ENCODE data around the gene MED13L.
A peak's percentile ranks its signal among the peaks of the same experiment; 100 is the strongest.
"Not testable (repeated sequence)": the region's sequence is repeated elsewhere in the genome, so short reads cannot be mapped to it uniquely, and the experiment has no call there.

The MED13L gene

GRCh38 chr12:116246490-116247179, 30.9 kb downstream of the MED13L start:
- DNase-seq: no peak

GRCh38 chr12:116245189-116245588, 32.3 kb downstream of the MED13L start:
- DNase-seq: no peak

GRCh38 chr12:116244474-116245090, 32.9 kb downstream of the MED13L start:
- DNase-seq: no peak

DNA sequence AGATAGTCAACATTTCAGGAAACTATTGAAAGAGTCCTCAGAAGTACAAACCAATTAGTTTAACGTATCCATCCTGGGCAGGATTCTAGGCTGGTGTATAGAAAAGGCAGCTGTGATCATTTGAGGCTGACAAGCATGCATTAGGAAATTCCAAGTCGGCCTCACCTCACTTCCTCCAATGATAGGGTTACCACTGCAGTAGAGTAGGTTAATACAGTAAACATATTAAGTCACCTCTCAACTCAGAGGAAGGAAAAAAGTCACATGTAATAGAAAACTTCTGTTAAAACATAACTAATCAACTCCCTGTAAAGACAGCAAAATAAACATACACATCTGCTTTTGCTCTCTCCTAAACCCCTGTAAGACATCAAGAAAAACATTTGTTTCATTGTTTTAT, 33.5 kb downstream of the MED13L start:
- no peak for DNase-seq

DNA sequence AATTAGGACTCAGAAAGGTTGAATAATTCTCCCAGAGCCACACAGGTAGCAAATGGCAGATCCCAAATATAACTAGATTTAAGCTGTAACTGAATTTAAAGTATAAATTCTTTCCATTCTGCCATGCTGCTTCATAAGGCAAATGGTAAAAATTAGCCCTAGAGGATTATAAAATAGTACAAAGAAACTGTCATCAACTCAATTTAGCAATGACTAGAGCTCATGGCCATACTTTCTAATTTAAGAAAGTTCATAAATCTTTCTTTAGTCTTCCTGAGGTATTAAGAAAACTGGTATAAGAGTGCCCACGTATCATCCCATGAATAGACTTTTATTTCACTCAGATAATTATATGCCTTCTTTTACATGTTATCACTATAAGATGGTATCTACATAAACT, 34.8 kb downstream of the MED13L start:
- no peak for DNase-seq

DNA sequence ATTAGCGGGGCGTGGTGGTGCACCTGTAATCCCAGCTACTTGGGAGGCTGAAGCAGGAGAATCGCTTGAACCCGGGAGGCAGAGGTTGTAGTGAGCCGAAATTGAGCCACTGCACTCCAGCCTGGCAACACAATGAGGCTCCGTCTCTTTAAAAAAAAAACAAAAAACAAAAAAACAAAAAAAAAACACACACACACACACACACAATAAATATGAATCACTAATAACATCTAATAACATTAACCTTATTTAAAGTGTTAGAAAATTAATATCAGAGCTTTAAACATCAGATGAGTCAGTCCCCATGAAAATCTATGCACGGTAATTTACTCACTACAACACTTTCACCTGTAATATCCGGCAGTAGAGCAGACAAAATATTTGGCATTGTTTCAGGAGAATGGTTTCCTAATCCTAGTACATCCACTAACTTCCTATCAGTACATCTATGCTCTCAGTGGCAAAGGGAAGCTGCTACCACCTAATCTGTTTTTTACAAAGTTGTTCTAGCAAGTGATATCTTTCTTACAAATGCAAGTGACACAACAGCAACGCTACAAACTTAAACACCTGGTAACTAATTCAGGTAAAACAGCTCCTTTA, 36.2 kb downstream of the MED13L start:
- DNase-seq: no peak

DNA sequence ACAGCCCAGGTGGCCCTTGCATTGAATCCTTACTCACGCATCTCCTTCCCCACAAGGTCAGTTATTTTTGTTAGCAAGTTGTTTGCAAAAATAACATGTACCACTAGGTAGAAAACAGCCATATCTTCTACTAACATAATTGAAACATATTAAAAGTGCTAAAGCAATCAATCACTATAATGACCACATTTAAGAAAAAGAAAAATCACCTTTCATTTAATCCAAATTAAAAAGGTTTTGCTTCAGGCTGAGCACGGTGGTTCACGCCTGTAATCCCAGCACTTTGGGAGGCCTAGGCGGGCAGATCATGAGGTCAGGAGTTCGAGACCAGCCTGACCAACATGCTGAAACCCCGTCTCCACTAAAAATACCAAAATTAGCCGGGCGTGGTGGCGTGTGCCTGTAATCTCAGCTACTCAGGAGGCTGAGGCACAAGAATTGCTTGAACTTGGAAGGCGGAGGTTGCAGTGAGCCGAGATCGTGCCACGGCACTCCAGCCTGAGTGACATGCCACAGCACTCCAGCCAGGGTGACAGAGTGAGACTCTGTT, 38.8 kb downstream of the MED13L start:
- DNase-seq: not testable (repeated sequence)

GRCh38 chr12:116238149-116238548, 39.3 kb downstream of the MED13L start:
- no peak for DNase-seq

DNA sequence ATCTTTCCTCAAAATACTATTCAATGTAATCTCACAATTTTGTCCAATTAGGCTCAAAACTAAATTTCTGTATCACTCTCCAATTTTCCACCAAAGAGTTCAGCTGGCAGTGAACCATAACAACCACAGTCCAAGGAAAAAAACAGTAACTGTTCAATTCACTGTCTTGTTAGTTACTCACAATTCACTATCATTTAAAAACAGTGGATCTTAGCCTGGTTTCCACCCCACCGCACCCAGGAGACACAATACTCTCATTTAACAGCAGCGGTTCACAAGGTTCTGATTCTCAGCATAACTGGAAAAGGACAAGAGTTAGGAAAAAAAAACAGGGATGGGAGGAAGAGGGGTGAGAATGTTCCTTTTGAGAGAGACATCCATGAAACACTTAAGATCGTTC, 40.5 kb downstream of the MED13L start:
- no peak for DNase-seq

DNA sequence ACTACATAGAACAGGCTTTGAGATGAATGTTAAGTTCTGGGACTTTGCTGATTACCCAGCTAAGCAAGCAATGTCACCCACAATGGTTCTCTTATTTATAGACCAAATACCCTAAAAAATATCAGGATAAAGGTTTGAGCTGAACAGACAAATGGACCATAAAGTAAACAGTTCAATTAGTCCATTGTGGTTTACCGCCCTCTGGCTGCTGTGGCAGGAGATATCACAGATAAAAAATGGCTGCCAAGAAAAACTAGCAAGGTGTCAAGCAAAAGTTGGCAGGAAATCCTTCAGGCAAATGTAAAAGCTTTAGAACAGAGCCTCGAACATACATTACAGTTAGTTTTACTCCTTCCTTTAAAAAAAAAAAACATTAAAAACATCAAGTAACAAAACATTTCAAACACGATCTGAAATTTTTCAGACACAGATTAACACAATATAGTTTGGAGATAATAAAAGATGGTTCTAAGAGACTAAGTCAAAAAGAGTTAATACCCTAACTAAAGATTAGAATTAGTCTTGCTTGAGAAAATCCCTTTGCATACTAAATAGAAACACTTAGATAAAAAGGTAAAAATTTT, 41.3 kb downstream of the MED13L start:
- peak; percentile 1 for DNase-seq

DNA sequence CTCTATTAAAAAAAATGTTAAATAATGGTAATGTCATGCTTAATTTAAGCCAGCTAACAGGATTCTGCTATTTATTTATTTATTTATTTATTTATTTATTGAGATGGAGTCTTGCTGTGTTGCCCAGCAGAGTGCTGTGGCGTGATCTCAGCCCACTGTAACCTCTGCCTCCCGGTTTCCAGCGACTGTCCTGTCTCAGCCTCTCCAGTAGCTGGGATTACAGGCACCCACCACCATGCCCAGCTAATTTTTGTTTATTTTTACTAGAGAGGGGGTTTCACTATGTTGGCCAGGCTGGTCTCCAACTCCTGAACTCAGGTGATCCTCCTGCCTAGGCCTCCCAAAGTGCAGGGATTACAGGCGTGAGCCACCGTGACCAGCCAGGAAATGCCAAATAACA, 43.3 kb downstream of the MED13L start:
- not testable (repeated sequence) for DNase-seq

DNA sequence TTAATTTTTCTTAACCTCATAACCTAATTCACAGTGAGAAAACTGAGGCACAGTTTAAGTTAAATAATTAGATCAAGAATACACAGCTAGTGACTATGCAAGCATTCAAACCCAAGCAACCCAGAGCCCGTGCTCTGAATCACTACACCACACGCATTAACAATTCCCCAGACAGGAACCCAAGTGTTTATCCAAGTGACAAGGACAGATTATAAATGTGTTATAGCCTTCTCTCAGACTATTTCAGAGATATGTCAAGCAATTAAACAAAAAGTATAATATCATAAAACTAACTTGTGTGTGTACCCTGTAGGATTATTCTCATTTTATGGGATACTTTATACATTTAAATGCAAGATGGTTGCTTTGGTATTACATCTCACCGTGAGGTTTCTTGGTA, 43.8 kb downstream of the MED13L start:
- no peak for DNase-seq

GRCh38 chr12:116227811-116228210, 49.7 kb downstream of the MED13L start:
- no peak for DNase-seq

- no peak for DNase-seq
Observed at GRCh38 chr12:116226026-116226425, 51.5 kb downstream of the MED13L start.

DNA sequence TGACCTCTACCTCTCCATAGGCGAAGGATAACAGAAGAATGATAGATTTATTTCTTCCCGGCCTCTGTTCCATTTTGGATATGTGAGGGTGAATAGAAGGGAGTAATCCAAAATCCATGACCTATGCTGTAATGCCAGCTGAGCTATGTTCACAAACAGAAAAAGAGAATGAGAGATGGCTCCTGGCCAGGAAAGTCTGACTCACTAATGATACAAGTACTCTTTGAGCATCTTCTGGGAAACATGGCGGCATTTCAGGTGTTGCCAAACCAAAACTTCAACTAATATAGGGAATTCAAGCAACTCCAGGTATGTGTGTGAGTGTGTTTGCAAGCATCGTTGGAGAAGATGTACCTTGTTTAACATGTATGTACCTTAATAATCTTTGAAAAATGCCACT, 55.1 kb downstream of the MED13L start:
- DNase-seq: peak; percentile 35

GRCh38 chr12:116220756-116221155, 56.7 kb downstream of the MED13L start:
- DNase-seq: no peak

DNA sequence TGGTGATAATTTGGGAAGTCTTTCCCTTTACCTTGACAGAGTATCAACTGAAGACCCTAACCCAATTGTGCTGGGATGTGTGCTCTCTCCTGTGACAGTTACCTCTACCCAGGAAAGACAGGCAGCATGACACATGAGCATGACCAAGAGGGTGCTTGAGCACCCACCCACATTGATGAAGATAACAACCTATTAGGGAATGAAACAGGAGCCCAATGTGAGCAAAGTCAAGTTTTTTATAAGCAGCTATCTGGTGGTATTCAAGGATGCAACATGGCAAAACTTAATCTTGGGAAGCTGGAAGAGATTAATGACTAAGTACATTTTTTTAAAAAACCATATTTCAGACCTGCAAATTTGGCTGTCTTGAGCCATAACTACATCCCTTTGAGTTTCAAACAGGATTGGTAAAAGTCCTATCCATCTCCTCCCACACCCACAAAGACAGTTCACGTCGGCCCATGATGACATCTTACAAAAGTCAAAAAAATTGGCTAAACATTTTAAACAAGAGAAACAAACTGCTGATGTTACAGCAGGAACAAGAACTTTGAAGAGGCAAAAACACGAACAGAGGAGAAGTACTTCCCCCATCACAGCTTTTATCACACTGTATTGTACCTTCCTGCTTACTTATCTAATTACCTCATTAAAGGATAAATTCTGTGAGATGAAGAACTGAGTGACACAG, 60.3 kb downstream of the MED13L start:
- no peak for DNase-seq

GRCh38 chr12:116216022-116216756, 61.3 kb downstream of the MED13L start:
- DNase-seq: no peak

DNA sequence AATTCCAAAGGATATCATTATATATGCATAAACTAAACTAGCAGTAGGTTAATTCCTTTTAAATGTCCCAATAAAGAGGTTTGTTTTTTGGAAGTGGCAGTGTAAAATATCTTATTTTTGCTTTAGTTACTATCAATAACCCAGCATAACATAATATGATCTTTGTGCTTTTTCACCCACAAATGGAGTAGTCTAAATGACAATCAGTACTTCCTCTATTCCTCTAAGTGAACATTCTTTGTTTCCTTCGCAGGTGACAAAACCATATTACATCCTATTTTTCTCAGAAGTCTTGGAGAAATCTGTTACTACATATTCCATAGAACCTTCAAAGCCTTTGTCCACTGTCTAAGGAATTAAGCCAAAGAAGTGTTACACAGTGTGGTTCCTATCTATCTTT, 62.5 kb downstream of the MED13L start:
- no peak for DNase-seq

- no peak for DNase-seq
Observed at GRCh38 chr12:116213885-116214527, 63.5 kb downstream of the MED13L start.

DNA sequence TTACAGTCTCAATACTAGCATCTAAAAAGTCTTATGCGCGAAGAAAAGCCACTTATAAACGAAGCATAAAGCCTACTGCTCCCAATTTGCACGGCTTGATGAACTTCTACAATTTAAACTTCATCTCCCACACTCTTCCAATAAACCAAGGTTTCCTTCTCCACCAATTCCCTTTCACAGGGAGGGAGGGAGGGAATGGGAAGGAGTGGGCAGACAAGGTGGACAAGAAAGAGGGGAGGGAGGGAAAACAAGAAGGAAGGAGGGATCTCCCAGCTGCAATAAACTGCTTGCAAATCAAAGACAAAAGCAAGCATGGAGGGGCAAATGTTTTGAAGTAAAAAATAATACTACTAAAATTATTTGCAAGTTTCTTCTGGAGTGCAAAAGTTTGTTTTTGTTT, 64.5 kb downstream of the MED13L start:
- DNase-seq: no peak

DNA sequence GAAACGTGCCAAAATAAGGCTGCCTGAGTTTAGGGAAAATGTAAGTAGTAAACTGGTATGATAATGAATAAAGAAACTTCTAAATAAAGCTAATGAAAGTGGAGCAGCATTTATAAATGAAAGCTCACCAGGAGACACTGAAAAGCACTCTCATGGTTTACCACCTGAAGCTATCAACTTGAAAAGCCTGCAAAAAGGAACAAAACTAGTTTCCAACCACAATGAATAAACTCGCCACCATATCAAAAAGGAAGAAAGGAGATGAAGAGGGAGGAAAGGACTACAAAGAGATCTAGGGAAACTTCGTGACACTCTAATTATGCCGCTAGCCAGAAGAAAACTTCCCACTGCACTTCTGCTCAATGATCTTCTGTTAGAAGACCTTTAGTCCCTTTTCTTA, 66.7 kb downstream of the MED13L start:
- no peak for DNase-seq
